Measurements from ENCODE around the gene GPX5.
"Not testable (repeated sequence)": the region's sequence is repeated elsewhere in the genome, so short reads cannot be mapped to it uniquely, and the experiment has no call there.

The GPX5 gene, protein sequence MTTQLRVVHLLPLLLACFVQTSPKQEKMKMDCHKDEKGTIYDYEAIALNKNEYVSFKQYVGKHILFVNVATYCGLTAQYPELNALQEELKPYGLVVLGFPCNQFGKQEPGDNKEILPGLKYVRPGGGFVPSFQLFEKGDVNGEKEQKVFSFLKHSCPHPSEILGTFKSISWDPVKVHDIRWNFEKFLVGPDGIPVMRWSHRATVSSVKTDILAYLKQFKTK

GRCh38 chr6:28525496-28526039 lies at the start of gene GPX5:
TSS of gene GPX5 (plus strand) at chr6:28525881. CDS start at chr6:28526014, 133 bp downstream.
- DNase-seq: no peak

DNA sequence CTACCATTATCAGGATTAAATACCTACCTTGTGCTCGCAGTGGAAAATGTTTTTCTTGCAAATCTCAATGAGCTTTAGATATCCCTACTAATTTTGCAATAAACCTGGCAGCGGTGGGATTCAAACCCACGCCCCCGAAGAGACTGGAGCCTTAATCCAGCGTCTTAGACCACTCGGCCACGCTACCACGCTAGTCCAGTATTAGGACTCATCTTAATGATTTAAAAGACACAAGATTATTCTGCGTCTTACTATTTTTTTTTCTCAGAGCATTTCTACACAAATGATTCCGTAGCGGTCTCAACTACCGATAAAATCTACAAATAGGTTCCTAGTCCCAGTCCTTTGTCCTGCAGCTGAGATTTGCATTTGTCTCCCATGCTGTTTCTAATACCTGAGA lies 47.2 kb upstream of the GPX5 start:
- no peak for DNase-seq

DNA sequence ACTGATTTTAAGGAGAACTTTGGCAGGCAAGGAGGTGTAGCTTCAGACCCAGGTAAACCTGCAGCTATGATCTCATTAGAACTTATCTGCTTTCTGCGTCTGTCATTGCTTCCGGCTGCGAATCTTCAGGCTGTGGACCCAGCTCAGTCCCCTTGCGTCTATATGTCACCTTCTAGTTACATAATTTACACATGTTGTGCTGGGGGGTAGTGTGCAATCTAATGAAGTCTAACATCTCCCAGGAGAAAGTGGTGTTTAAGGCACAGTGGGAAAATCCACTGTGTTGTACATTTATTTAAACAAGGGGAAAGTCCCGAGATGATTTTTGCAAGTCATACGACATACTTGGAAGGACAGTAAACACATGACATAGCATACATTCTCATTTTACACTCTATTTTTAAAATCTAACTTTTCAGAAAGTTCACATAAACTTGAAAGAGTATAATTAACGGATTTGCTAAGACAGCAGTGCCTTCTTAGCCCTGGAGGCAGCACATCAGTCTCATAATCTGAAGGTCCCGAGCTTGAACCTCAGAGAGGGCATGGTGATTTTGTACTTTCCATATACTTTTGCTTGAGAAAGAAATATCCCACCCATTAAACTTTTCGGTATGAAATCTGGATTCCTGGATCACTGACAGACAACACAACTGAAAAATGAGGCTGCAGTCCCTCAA lies 45.3 kb upstream of the GPX5 start:
- no peak for DNase-seq

- DNase-seq: no peak
These were observed 40.2 kb upstream of the GPX5 start for GRCh38 chr6:28485482-28485881.

DNA sequence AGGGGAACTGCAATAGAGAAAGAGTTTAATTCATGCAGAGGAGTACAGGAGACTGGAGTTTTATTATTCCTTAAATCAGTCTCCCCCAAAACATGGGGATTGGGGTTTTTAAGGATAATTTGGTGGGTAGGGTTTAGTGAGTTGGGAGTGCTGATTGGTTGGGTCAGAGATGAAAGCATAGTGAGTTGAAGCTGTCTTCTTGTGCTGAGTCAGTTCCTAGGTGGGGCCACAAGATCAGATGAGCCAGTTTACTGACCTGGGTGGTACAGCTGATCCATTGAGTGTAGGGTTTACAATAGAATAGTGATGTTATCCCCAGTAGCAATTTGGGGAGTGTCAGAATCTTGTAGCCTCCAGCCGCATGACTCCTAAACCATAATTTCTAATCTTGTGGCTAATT lies 39.1 kb upstream of the GPX5 start:
- no peak for DNase-seq

- no peak for DNase-seq
These were observed 38.5 kb upstream of the GPX5 start for GRCh38 chr6:28486988-28487742.

- DNase-seq: no peak
These were observed 36.7 kb upstream of the GPX5 start for GRCh38 chr6:28488916-28489365.

DNA sequence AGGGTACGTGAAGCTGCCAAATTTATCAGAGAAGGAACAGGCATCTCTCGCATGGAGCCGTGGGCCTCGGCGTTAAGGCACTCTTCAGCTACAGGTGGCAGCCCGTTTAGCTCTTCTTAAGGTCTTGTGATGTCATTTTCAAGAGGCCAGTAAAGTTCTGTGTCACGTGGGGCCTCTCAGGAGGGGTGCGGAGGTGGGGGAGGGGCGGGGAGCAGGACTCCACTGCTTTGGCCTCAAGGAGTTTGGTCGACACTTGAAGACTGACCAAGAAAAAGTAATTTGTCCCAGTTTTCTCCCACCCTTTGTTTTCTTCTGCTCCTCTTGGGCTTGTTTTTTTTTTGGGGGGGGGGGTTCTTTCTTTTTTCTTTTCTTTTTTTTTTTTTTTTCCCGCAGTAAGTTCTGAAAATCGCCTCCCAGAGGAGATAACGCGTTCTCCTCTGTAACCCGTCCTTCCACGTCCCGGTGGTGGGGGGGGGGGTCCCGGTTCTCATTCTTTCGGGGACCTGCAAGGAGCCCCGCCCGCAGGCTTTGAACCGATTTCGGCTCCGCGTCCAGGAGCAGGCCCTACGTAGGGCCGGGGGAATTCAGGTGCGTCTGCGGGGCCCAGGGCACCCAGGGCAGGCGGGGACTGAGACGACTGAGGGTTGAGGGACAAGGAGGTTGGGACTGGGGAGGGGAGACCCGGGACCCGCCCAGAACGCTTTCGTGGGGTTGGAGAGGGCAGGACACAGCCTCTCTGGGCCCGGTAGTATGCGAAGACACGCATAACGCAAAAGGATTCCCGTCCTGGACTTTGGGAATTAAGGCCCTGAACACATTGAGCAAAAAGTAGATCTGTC lies 36.1 kb upstream of the GPX5 start:
- no peak for DNase-seq

DNA sequence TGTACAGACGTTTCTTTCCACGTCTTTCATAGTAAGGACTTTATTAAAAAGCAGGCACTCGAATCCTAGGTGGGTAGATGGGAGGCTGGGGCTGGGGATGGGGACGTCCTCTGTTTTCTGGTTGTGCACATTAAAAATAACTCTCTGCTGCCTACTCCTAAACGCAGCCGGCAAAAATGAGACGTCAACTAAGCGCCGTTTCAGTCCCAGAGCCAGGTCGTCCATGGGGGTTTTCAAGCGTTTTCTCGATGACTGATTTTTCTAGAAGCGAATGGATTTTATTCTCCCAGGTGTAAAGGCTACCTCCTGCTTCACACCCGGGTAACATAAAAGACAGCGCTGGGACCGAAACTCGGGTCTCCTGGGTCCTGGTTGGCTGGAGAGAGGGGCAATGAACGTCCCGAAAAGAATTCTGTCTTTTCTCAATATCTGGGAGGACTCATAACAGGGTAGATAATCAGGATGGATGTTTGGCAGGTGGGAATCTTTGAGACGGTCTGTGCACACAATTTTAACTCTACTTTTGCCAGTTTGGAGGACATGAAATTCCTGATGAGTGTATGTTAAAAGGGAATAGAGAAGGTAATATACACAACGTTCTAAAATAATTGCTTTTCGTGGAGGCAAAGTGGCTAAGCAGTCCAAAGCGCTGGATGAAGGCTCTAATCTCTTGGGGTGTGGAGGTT lies 35.3 kb upstream of the GPX5 start:
- no peak for DNase-seq

DNA sequence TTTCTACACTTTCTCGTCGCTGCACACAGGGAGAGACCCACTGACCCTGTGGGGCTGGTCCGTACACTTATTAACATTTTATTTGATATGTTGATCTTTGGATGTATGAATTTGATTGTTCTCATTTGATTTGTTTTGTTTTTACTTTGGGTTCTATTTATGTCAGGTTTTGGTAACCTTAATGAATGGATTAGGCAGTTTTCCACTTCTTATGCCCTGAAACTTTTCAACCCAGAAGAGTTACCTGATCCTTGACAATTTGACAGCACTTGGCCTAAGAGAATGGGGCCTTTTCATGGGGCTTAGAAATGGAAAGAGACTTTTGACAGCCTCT lies 33.7 kb upstream of the GPX5 start:
- no peak for DNase-seq

- DNase-seq: peak; percentile 1
These were observed 29.4 kb upstream of the GPX5 start for GRCh38 chr6:28496099-28496779.

- no peak for DNase-seq
These were observed 28.4 kb upstream of the GPX5 start for GRCh38 chr6:28497306-28497705.

DNA sequence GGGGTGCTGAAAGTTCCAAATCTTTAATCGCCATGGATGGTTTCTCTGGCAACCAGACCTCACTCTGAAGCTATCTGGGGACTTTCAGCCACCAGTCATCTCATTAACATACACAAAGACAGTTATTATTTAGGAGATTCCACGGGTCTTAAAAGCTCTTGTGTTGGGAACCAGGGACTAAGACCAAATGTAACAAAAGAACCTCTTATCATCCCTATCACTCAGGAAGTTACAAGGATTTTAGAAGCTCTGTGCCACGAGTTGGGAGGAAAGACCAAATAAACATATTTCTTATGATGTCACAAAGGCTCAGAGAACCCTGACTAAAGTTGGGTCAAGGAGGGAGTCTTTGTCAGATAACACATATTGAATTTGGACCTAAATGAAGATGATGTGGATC lies 27.8 kb upstream of the GPX5 start:
- DNase-seq: no peak

- DNase-seq: no peak
These were observed 24.4 kb upstream of the GPX5 start for GRCh38 chr6:28501259-28501658.

GRCh38 chr6:28502136-28502535 lies 23.5 kb upstream of the GPX5 start:
- not testable (repeated sequence) for DNase-seq

- DNase-seq: not testable (repeated sequence)
These were observed 22.9 kb upstream of the GPX5 start for GRCh38 chr6:28502709-28503305.

DNA sequence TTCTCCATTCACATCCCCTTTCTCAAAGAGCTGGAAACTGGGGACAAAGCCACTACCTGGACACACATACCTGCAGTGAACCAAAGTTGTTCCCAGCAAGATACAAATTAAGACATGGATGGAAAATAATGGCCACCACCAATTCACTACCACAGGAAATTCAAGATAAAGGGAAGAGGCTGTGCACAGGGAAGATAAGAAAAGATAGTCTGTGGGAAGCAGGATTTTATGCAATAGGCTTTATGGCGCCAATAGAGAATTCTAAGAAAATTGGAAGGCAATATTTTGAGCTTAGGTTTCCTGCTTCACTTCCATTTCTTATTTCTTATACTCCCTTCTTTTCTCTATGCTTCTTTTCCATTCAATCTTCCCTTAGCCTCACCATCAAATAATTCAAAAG lies 19.9 kb upstream of the GPX5 start:
- DNase-seq: no peak

- DNase-seq: no peak
These were observed 18.7 kb upstream of the GPX5 start for GRCh38 chr6:28506807-28507475.

GRCh38 chr6:28511628-28512300 lies 13.9 kb upstream of the GPX5 start:
- DNase-seq: no peak

DNA sequence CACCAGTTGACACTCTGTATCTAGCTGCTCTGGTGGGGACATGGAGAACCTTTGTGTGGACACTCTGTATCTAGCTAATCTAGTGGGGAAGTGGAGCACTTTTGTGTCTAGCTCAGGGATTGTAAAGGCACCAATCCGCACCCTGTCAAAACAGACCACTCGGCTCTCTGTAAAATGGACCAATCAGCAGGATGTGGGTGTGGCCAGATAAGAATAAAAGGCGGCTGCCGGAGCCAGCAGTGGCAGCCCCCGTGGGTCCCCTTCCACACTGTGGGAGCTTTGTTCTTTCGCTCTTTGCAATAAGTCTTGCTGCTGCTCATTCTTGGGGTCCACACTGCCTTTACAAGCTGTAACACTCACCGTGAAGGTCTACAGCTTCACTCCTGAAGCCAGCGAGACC lies 13.3 kb upstream of the GPX5 start:
- DNase-seq: not testable (repeated sequence)

Measured in NCI-H345 (cell line).